Nephron progenitor cell (in vitro differentiated cells): Measurements from ENCODE around the gene DGLUCY.
"Not testable (repeated sequence)": the region's sequence is repeated elsewhere in the genome, so short reads cannot be mapped to it uniquely, and the experiment has no call there.

Experiments
- DNase-seq: peaks from one replicate; pipeline ENCODE4 v3.0.0; 2021
- H3K27ac Mint-ChIP-seq: 2 replicates; pipeline ENCODE4 v1.8.0; 2021; ENCODE audit warnings: mild to moderate bottlenecking, moderate library complexity, mixed read lengths
- H3K27me3 Mint-ChIP-seq: 2 replicates; pipeline ENCODE4 v1.8.0; 2021; ENCODE audit warnings: mild to moderate bottlenecking, low read depth, mixed read lengths; ENCODE audit not compliant: poor library complexity
- H3K36me3 Mint-ChIP-seq: 2 replicates; pipeline ENCODE4 v1.8.0; 2021; ENCODE audit warnings: low read depth, mixed read lengths
- H3K4me1 Mint-ChIP-seq: 2 replicates; pipeline ENCODE4 v1.8.0; 2021; ENCODE audit warnings: mixed read lengths
- H3K4me3 Mint-ChIP-seq: 2 replicates; pipeline ENCODE4 v1.8.0; 2021; ENCODE audit warnings: mild to moderate bottlenecking, moderate library complexity, mixed read lengths
- H3K9me3 Mint-ChIP-seq: 2 replicates; pipeline ENCODE4 v1.8.0; 2021; ENCODE audit warnings: mild to moderate bottlenecking, moderate library complexity, mixed read lengths
- CTCF ChIP-seq: fragments of 200-600 bp; sonication (generic); IDR thresholded peaks from 2 replicates; pipeline ENCODE4 v1.5.0; 2021; ENCODE audit warnings: antibody characterized with exemption

The DGLUCY gene

GRCh38 chr14:91241863-91242262 lies 128.0 kb downstream of the DGLUCY start:
- TF ChIP-seq CTCF, result no peak
- Mint-ChIP-seq H3K27ac (no peak overlapping the region), H3K9me3 (peaks cover 28% of the 10 kb centered on the region), H3K4me3 (no peak overlapping the region), H3K4me1 (peaks cover 14% of the 10 kb centered on the region), H3K27me3 (peaks cover 22% of the 10 kb centered on the region), H3K36me3 (no peaks in the 10 kb centered on the region)
- no peak for DNase-seq

- H3K27me3 Mint-ChIP-seq, result peaks cover 22% of the 10 kb centered on the region
- no peak for TF ChIP-seq CTCF
- H3K9me3 Mint-ChIP-seq, result peaks cover 33% of the 10 kb centered on the region
- H3K4me1 Mint-ChIP-seq, result peaks cover 14% of the 10 kb centered on the region
- DNase-seq, result no peak
- peaks cover 5% of the 10 kb centered on the region for H3K36me3 Mint-ChIP-seq
- H3K27ac Mint-ChIP-seq, result no peak overlapping the region
- H3K4me3 Mint-ChIP-seq, result no peak overlapping the region
Measured at GRCh38 chr14:91242635-91243034, 128.8 kb downstream of the DGLUCY start.

- no peak for DNase-seq
- Mint-ChIP-seq H3K27ac (no peak overlapping the region), H3K4me3 (no peak overlapping the region), H3K27me3 (peaks cover 23% of the 10 kb centered on the region), H3K4me1 (peaks cover 14% of the 10 kb centered on the region), H3K36me3 (peaks cover 5% of the 10 kb centered on the region), H3K9me3 (peaks cover 33% of the 10 kb centered on the region)
- no peak for TF ChIP-seq CTCF
Measured at GRCh38 chr14:91243074-91243471, 129.2 kb downstream of the DGLUCY start.

- no peak for TF ChIP-seq CTCF
- no peak within 1 kb of the TSS for H3K4me3 Mint-ChIP-seq
- H3K27ac Mint-ChIP-seq, result no peak within 1 kb of the TSS
- H3K9me3 Mint-ChIP-seq, result peaks cover 21% of the 10 kb centered on the region
- peak; percentile 44 for DNase-seq
- H3K27me3 Mint-ChIP-seq, result peaks cover 28% of the 10 kb centered on the region
- peaks cover 15% of the 10 kb centered on the region for H3K4me1 Mint-ChIP-seq
- peaks cover 5% of the 10 kb centered on the region for H3K36me3 Mint-ChIP-seq
Measured at GRCh38 chr14:91244501-91244901, 130.6 kb downstream of the DGLUCY start, which contains the start of gene GPR68. TSS of gene GPR68 (minus strand) at chr14:91244704. CDS start at chr14:91235050, 9,654 bp downstream.

GRCh38 chr14:91245029-91245428 lies 131.2 kb downstream of the DGLUCY start:
- no peak overlapping the region for H3K4me3 Mint-ChIP-seq
- peaks cover 5% of the 10 kb centered on the region for H3K36me3 Mint-ChIP-seq
- peaks cover 15% of the 10 kb centered on the region for H3K9me3 Mint-ChIP-seq
- no peak for DNase-seq
- no peak for TF ChIP-seq CTCF
- H3K27me3 Mint-ChIP-seq, result peaks cover 24% of the 10 kb centered on the region
- peaks cover 20% of the 10 kb centered on the region for H3K4me1 Mint-ChIP-seq
- no peak overlapping the region for H3K27ac Mint-ChIP-seq

- peaks cover 19% of the 10 kb centered on the region for H3K27me3 Mint-ChIP-seq
- not testable (repeated sequence) for H3K27ac Mint-ChIP-seq, DNase-seq, H3K36me3 Mint-ChIP-seq, H3K4me3 Mint-ChIP-seq
- peaks cover 10% of the 10 kb centered on the region for H3K9me3 Mint-ChIP-seq
- H3K4me1 Mint-ChIP-seq, result peaks cover 26% of the 10 kb centered on the region
Measured at GRCh38 chr14:91245616-91246015, 131.7 kb downstream of the DGLUCY start.
